HepG2 (cell line): ENCODE data around the gene KLHL18. TPM values are rescaled to one million over a fixed set of nuclear protein-coding genes. Genes with fewer than 3 reads are reported as not detected.

Experiments
- ARID2 ChIP-seq: sonication (generic); formaldehyde crosslinking; IDR thresholded peaks from 2 replicates; pipeline ENCODE4 v1.8.1; 2022; ENCODE audit warnings: mild to moderate bottlenecking, missing genetic modification reagents, borderline replicate concordance
- ARNT ChIP-seq: fragments of 450-650 bp; IDR thresholded peaks from 2 replicates; pipeline ENCODE4 v1.6.1; 2017
- CHCHD3 ChIP-seq: sonication (generic); formaldehyde crosslinking; IDR thresholded peaks from 2 replicates; pipeline ENCODE4 v1.8.0; 2022; ENCODE audit warnings: mild to moderate bottlenecking, missing genetic modification reagents, moderate library complexity
- CREB1 ChIP-seq, 2 experiments: fragments of 450-650 bp in 1 of 2; IDR thresholded peaks; 2 replicates each; pipeline ENCODE4 v1.6.1; 2016 to 2017; ENCODE audit warnings: control low read depth in 1 of 2, mild to moderate bottlenecking in 1 of 2, missing compliant biosample characterization in 1 of 2, missing genetic modification characterization in 1 of 2
- EED ChIP-seq: sonication (generic); formaldehyde crosslinking; IDR thresholded peaks from 2 replicates; pipeline ENCODE4 v1.5.0; 2020; ENCODE audit warnings: mild to moderate bottlenecking, missing genetic modification reagents
- FOSL2 ChIP-seq: sonication (generic); formaldehyde crosslinking; IDR thresholded peaks from 2 replicates; pipeline ENCODE4 v1.4.0; 2020; ENCODE audit warnings: missing genetic modification reagents
- HDAC2 ChIP-seq: sonication (generic); formaldehyde crosslinking; IDR thresholded peaks from 2 replicates; pipeline ENCODE4 v1.4.0; 2020; ENCODE audit warnings: missing genetic modification reagents
- MEIS1 ChIP-seq: sonication (generic); formaldehyde crosslinking; IDR thresholded peaks from 2 replicates; pipeline ENCODE4 v1.9.0; 2021; ENCODE audit warnings: mild to moderate bottlenecking, missing genetic modification reagents, moderate library complexity, borderline replicate concordance
- NR1H2 ChIP-seq: sonication (generic); formaldehyde crosslinking; IDR thresholded peaks from 2 replicates; pipeline ENCODE4 v1.8.1; 2022; ENCODE audit warnings: low read depth, missing genetic modification reagents, borderline replicate concordance
- RFX1 ChIP-seq: fragments of 450-650 bp; IDR thresholded peaks from 2 replicates; pipeline ENCODE4 v1.6.1; 2017
- RFX5 ChIP-seq: IDR thresholded peaks from 2 replicates; pipeline ENCODE4 v1.6.1; 2011; ENCODE audit warnings: low read depth, low read length, improper control_type of control experiment
- TBL1XR1 ChIP-seq: fragments of 150-350 bp; IDR thresholded peaks from 2 replicates; pipeline ENCODE4 v1.6.1; 2014; ENCODE audit warnings: borderline replicate concordance, low read length; ENCODE audit not compliant: partially characterized antibody
- TBX2 ChIP-seq: sonication (generic); formaldehyde crosslinking; IDR thresholded peaks from 2 replicates; pipeline ENCODE4 v1.5.0; 2020; ENCODE audit warnings: missing genetic modification reagents, mild to moderate bottlenecking, borderline replicate concordance
- TCF12 ChIP-seq, 2 experiments: fragments of 450-650 bp in 1 of 2; sonication (generic) in 1 of 2; formaldehyde crosslinking in 1 of 2; IDR thresholded peaks; 2 replicates each; pipeline versions ENCODE4 v1.6.1 to v1.8.0; 2017 to 2022; ENCODE audit warnings: antibody characterized with exemption in 1 of 2, mild to moderate bottlenecking in 1 of 2, missing genetic modification reagents in 1 of 2, moderate library complexity in 1 of 2
- ZNF446 ChIP-seq: sonication (generic); formaldehyde crosslinking; IDR thresholded peaks from 2 replicates; pipeline ENCODE4 v1.5.0; 2020; ENCODE audit warnings: mild to moderate bottlenecking, missing genetic modification reagents
- ZNF501 ChIP-seq: sonication (generic); formaldehyde crosslinking; IDR thresholded peaks from 2 replicates; pipeline ENCODE4 v1.5.1; 2020; ENCODE audit warnings: mild to moderate bottlenecking, moderate library complexity, missing genetic modification reagents
- ZNF644 ChIP-seq: IDR thresholded peaks from 2 replicates; pipeline ENCODE4 v1.6.1; 2016; ENCODE audit warnings: low read depth
- ZNF775 ChIP-seq: sonication (generic); formaldehyde crosslinking; IDR thresholded peaks from 2 replicates; pipeline ENCODE4 v1.4.0; 2020; ENCODE audit warnings: missing genetic modification reagents, mild to moderate bottlenecking, moderate library complexity, borderline replicate concordance
- ZNF792 ChIP-seq: IDR thresholded peaks from 2 replicates; pipeline ENCODE4 v1.6.1; 2016
- ZNF883 ChIP-seq: sonication (generic); formaldehyde crosslinking; IDR thresholded peaks from 2 replicates; pipeline ENCODE4 v1.5.1; 2020; ENCODE audit warnings: mild to moderate bottlenecking, missing genetic modification reagents; ENCODE audit errors: not compliant biosample characterization
- ZSCAN31 ChIP-seq: sonication (generic); formaldehyde crosslinking; IDR thresholded peaks from 2 replicates; pipeline ENCODE4 v1.5.0; 2020; ENCODE audit warnings: low read depth, mild to moderate bottlenecking, missing genetic modification reagents
- polyA plus RNA-seq, 8 experiments: library from polyadenylated mRNA; depleted of rRNA in 3 of 8; stranded (reverse) in 7 of 8; unstranded in 1 of 8; fragments of >200 nt; fragmentation: Illumina TruSeq in 4 of 8; extraction: Trizol in 4 of 8; gene quantifications; 2 replicates each; pipeline versions ENCODE4 v1.2.1 to v1.2.3, GENCODE V29; 2011 to 2016; ENCODE audit warnings: low read depth in 4 of 8, missing spikeins in 1 of 8, mixed read lengths in 1 of 8; ENCODE audit not compliant: insufficient read depth in 1 of 8
- total RNA-seq, 5 experiments: library from RNA; depleted of rRNA; stranded (reverse); fragments of >200 nt; fragmentation: Illumina TruSeq; extraction: Trizol; gene quantifications; 2 replicates each; pipeline ENCODE4 v1.2.3, GENCODE V29; 2016; ENCODE audit warnings: low read depth in 1 of 5
- TF ChIP-seq, protein P1 (sequence below): sonication (generic); formaldehyde crosslinking; IDR thresholded peaks from 2 replicates; pipeline ENCODE4 v1.4.0; 2020; ENCODE audit warnings: missing genetic modification reagents
- TF ChIP-seq, protein P2 (sequence below): sonication (generic); formaldehyde crosslinking; IDR thresholded peaks from 2 replicates; pipeline ENCODE4 v1.4.0; 2020; ENCODE audit warnings: low read depth, missing genetic modification reagents
- TF ChIP-seq, protein P3 (sequence below): sonication (generic); formaldehyde crosslinking; IDR thresholded peaks from 2 replicates; pipeline ENCODE4 v1.4.0; 2020; ENCODE audit warnings: mild to moderate bottlenecking, low read depth, missing genetic modification reagents

KLHL18 gene
- total and polyA plus RNA-seq, 2 of the 13 experiments (the other 11 are each of a cell fraction or from before 2014, with no cell fraction given), result 17.5 to 18.8 TPM

DNA sequence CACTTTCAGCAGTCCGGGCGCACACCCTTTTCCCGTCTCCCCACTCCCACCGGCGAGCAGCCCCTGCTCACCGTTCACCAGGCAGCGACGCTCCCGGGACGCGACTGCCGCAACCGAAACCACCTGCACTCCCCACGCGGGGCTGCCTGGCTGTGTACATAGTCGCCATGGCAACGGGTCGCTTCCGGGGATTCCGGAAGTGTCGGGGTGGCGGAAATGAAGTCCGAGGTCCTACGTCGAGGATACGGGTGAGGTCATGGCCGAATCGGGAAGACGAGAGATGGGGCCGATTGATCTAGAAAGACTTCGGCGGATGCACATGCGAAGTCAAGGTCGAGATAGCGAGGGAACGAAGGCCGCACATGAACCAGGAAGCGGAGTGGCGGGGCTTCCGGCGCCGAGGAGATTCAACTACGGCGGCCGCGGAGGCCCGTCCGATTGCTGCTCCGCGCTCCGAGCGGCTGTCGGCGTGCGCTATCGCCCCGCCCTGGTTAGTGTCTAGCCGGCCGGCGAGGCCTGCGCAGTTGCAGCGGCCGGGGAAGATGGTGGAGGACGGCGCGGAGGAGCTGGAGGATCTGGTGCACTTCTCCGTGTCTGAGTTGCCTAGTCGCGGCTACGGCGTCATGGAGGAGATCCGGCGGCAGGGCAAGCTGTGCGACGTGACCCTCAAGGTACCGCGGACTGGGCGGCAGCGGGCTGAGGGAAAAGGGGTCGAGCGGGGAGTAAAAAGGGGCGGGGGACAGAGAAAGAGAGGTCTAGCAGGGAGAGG lies at the start of gene KLHL18, which contains the start of gene KIF9 (continued):
- TF ChIP-seq ZNF501 (CRISPR knock-in tag) (peak; percentile 96), ZNF792 (CRISPR knock-in tag) (peak; percentile 72), ZSCAN31 (peak; percentile 85), RFX1 (peak; percentile 97), ZNF883 (peak; percentile 45), FOSL2 (CRISPR knock-in tag) (0 out of 2 replicates have a peak, but pooled peaks have one; percentile 14), CHCHD3 (CRISPR knock-in tag) (no peak), EED (no peak; the same call in 1 of the 2 replicates), CREB1 (IDR thresholded peaks at IDR 0.05) (peak; percentile 88), CREB1 (CRISPR knock-in tag; IDR thresholded peaks at IDR 0.05) (peak; percentile 89), HDAC2 (CRISPR knock-in tag) (peak; percentile 84), MEIS1 (peak; percentile 57; the same call in 1 of the 2 replicates), RFX5 (no peak), TCF12 (IDR thresholded peaks at IDR 0.05) (no peak), TCF12 (CRISPR knock-in tag; IDR thresholded peaks at IDR 0.05) (0 out of 2 replicates have a peak, but pooled peaks have one; percentile 29), ZNF775 (CRISPR knock-in tag) (no peak), ARID2 (CRISPR knock-in tag) (peak; percentile 83; the same call in 1 of the 2 replicates), ZNF644 (CRISPR knock-in tag) (no peak), TBX2 (CRISPR knock-in tag) (no peak; the same call in 1 of the 2 replicates), NR1H2 (CRISPR knock-in tag) (no peak), TBL1XR1 (peak; percentile 18), ARNT (no peak), ZNF446 (CRISPR knock-in tag) (0 out of 2 replicates have a peak, but pooled peaks have one; percentile 73)
- TF ChIP-seq, protein P1, sequence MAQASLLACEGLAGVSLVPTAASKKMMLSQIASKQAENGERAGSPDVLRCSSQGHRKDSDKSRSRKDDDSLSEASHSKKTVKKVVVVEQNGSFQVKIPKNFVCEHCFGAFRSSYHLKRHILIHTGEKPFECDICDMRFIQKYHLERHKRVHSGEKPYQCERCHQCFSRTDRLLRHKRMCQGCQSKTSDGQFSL (CRISPR knock-in tag), result no peak
- TF ChIP-seq, protein P2, sequence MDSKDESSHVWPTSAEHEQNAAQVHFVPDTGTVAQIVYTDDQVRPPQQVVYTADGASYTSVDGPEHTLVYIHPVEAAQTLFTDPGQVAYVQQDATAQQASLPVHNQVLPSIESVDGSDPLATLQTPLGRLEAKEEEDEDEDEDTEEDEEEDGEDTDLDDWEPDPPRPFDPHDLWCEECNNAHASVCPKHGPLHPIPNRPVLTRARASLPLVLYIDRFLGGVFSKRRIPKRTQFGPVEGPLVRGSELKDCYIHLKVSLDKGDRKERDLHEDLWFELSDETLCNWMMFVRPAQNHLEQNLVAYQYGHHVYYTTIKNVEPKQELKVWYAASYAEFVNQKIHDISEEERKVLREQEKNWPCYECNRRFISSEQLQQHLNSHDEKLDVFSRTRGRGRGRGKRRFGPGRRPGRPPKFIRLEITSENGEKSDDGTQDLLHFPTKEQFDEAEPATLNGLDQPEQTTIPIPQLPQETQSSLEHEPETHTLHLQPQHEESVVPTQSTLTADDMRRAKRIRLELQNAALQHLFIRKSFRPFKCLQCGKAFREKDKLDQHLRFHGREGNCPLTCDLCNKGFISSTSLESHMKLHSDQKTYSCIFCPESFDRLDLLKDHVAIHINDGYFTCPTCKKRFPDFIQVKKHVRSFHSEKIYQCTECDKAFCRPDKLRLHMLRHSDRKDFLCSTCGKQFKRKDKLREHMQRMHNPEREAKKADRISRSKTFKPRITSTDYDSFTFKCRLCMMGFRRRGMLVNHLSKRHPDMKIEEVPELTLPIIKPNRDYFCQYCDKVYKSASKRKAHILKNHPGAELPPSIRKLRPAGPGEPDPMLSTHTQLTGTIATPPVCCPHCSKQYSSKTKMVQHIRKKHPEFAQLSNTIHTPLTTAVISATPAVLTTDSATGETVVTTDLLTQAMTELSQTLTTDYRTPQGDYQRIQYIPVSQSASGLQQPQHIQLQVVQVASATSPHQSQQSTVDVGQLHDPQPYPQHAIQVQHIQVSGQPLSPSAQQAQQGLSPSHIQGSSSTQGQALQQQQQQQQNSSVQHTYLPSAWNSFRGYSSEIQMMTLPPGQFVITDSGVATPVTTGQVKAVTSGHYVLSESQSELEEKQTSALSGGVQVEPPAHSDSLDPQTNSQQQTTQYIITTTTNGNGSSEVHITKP (CRISPR knock-in tag), result 0 out of 2 replicates have a peak, but pooled peaks have one; percentile 16
- TF ChIP-seq, protein P3, sequence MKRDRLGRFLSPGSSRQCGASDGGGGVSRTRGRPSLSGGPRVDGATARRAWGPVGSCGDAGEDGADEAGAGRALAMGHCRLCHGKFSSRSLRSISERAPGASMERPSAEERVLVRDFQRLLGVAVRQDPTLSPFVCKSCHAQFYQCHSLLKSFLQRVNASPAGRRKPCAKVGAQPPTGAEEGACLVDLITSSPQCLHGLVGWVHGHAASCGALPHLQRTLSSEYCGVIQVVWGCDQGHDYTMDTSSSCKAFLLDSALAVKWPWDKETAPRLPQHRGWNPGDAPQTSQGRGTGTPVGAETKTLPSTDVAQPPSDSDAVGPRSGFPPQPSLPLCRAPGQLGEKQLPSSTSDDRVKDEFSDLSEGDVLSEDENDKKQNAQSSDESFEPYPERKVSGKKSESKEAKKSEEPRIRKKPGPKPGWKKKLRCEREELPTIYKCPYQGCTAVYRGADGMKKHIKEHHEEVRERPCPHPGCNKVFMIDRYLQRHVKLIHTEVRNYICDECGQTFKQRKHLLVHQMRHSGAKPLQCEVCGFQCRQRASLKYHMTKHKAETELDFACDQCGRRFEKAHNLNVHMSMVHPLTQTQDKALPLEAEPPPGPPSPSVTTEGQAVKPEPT (CRISPR knock-in tag), result no peak
